ENCODE results near the gene AGPAT2. TPM values are rescaled to one million over a fixed set of nuclear protein-coding genes. Genes with fewer than 3 reads are reported as not detected.

Gene AGPAT2
- total RNA-seq, 1 donor from 2014 or later: 47.8 TPM

GRCh38 chr9:136626066-136626725 lies 61.1 kb downstream of the AGPAT2 start:
- H3K27me3 Mint-ChIP-seq: no peaks in the 10 kb centered on the region
- no peak for TF ChIP-seq CTCF (conservative IDR thresholded peaks at IDR 0.05)
- no peak overlapping the region for H3K4me3 Mint-ChIP-seq
- H3K36me3 Mint-ChIP-seq: no peaks in the 10 kb centered on the region
- peaks cover 11% of the 10 kb centered on the region for H3K4me1 Mint-ChIP-seq (ENCODE audit: unreplicated experiment)
- no peak for DNase-seq (ENCODE audit: extremely low spot score, unreplicated experiment)
- H3K27ac Mint-ChIP-seq: peak overlapping the region; percentile 39
- H3K9me3 Mint-ChIP-seq: no peaks in the 10 kb centered on the region

- TF ChIP-seq CTCF (conservative IDR thresholded peaks at IDR 0.05): peak; percentile 55
- no peaks in the 10 kb centered on the region for H3K36me3 Mint-ChIP-seq
- H3K9me3 Mint-ChIP-seq: no peaks in the 10 kb centered on the region
- H3K4me3 Mint-ChIP-seq: no peak overlapping the region
- peak overlapping the region; percentile 39 for H3K27ac Mint-ChIP-seq
- H3K27me3 Mint-ChIP-seq: no peaks in the 10 kb centered on the region
- peaks cover 11% of the 10 kb centered on the region for H3K4me1 Mint-ChIP-seq (ENCODE audit: unreplicated experiment)
- no peak for DNase-seq (ENCODE audit: extremely low spot score, unreplicated experiment)
Measured at GRCh38 chr9:136625101-136626065, 61.9 kb downstream of the AGPAT2 start.

- no peak for DNase-seq (ENCODE audit: extremely low spot score, unreplicated experiment)
Measured at GRCh38 chr9:136624184-136624951, 62.9 kb downstream of the AGPAT2 start.

GRCh38 chr9:136623842-136624183 lies 63.4 kb downstream of the AGPAT2 start:
- TF ChIP-seq CTCF (conservative IDR thresholded peaks at IDR 0.05): no peak
- H3K27ac Mint-ChIP-seq: no peak overlapping the region
- H3K36me3 Mint-ChIP-seq: no peaks in the 10 kb centered on the region
- H3K4me3 Mint-ChIP-seq: no peak overlapping the region
- no peak for DNase-seq (ENCODE audit: extremely low spot score, unreplicated experiment)
- no peaks in the 10 kb centered on the region for H3K9me3 Mint-ChIP-seq
- H3K4me1 Mint-ChIP-seq (ENCODE audit: unreplicated experiment): peaks cover 15% of the 10 kb centered on the region
- H3K27me3 Mint-ChIP-seq: no peaks in the 10 kb centered on the region

More at GRCh38 chr9:136624184-136624951, 62.9 kb downstream of the AGPAT2 start:
- Mint-ChIP-seq H3K4me3 (no peak overlapping the region), H3K27me3 (no peaks in the 10 kb centered on the region), H3K9me3 (no peaks in the 10 kb centered on the region), H3K27ac (no peak overlapping the region), H3K4me1 (ENCODE audit: unreplicated experiment) (peaks cover 11% of the 10 kb centered on the region), H3K36me3 (no peaks in the 10 kb centered on the region)
- TF ChIP-seq CTCF (conservative IDR thresholded peaks at IDR 0.05): no peak

Small RNA genes within 50 kb of the gene (microRNA-seq; reads per million reads assigned to microRNA genes)
- 3,349 reads per million, percentile 89 among the genes with 10 or more reads in this experiment for gene MIR126

Other genes with a start within 250 kb of the AGPAT2 start
- gene INPP5E, start 247.6 kb downstream of the AGPAT2 start, total RNA-seq (ENCODE audit: low replicate concordance): 13.8 and 24.0 TPM in 2 replicates
- 74.6 and 95.0 TPM in 2 replicates for gene SEC16A, start 204.4 kb downstream of the AGPAT2 start, total RNA-seq (ENCODE audit: low replicate concordance)
- gene NOTCH1, start 141.4 kb downstream of the AGPAT2 start, total RNA-seq (ENCODE audit: low replicate concordance): 36.5 and 53.1 TPM in 2 replicates
- gene EGFL7, start 24.5 kb downstream of the AGPAT2 start, total RNA-seq (ENCODE audit: low replicate concordance): 20.7 and 25.5 TPM in 2 replicates
- 40.8 and 48.7 TPM in 2 replicates for gene DIPK1B, start 25.1 kb upstream of the AGPAT2 start, total RNA-seq (ENCODE audit: low replicate concordance)
- not detected in 2 replicates for gene LCN10, start 55.5 kb upstream of the AGPAT2 start, total RNA-seq (ENCODE audit: low replicate concordance)
- gene LCN6, start 61.1 kb upstream of the AGPAT2 start, total RNA-seq (ENCODE audit: low replicate concordance): not detected in 2 replicates
- not detected in 2 replicates for gene LCN8, start 70.8 kb upstream of the AGPAT2 start, total RNA-seq (ENCODE audit: low replicate concordance)
- gene LCN15, start 77.1 kb upstream of the AGPAT2 start, total RNA-seq (ENCODE audit: low replicate concordance): 0.77 and 0.93 TPM in 2 replicates
- gene TMEM141, start 103.9 kb upstream of the AGPAT2 start, total RNA-seq (ENCODE audit: low replicate concordance): 62.3 and 98.6 TPM in 2 replicates
- gene CCDC183, start 108.9 kb upstream of the AGPAT2 start, total RNA-seq (ENCODE audit: low replicate concordance): 2.9 and 6.1 TPM in 2 replicates
- 94.2 and 112 TPM in 2 replicates for gene RABL6, start 120.5 kb upstream of the AGPAT2 start, total RNA-seq (ENCODE audit: low replicate concordance)
- gene AJM1, start 155.0 kb upstream of the AGPAT2 start, total RNA-seq (ENCODE audit: low replicate concordance): 3.2 and 3.6 TPM in 2 replicates
- gene PHPT1, start 162.0 kb upstream of the AGPAT2 start, total RNA-seq (ENCODE audit: low replicate concordance): 176 and 199 TPM in 2 replicates
- 18.4 and 29.1 TPM in 2 replicates for gene MAMDC4, start 164.9 kb upstream of the AGPAT2 start, total RNA-seq (ENCODE audit: low replicate concordance)
- 324 and 342 TPM in 2 replicates for gene EDF1, start 178.9 kb upstream of the AGPAT2 start, total RNA-seq (ENCODE audit: low replicate concordance)
- 19.4 and 22.3 TPM in 2 replicates for gene TRAF2, start 199.1 kb upstream of the AGPAT2 start, total RNA-seq (ENCODE audit: low replicate concordance)